Measurements from ENCODE around the gene ZNF343.

Gene ZNF343

DNA sequence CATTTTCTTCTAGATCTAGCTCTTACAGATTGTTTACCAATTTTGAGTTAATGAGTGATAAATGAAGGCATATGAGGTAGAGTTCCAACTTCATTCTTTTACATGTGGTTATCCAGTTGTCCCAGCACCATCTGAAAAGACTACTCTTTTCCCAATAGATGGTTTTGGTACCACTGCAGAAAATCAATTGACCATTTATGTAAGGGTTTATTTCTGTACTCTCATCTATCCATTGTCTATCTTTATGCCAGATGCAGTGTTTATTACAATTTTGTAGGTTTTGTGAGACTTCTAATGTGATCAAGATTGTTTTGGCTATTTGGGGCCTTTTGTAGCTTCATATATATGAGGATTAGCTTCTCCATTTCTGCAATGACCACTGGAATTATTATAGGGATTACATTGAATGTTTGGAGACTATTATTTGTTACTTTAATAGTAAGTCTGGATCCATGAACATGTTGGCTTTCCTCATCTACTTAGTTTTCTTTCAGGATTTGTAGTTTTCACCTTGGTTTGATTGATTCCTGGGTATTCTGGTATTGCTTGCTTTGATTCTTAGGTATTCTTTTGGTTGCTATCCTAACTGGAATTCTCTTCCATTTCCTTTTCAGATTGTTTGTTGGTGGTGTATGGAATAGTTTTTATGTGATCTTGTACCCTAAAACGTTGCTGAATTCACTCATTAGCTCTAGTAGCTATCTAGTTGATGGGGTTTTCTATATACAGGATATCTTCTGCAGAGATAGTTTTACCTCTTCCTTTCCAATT lies 48.5 kb downstream of the ZNF343 start:
- peaks cover 48% of the 10 kb centered on the region for H3K36me3 ChIP-seq (ENCODE audit: control insufficient read depth, insufficient read depth, low read length)
- no peaks in the 10 kb centered on the region for H3K9me3 ChIP-seq (ENCODE audit: control insufficient read depth, low read length)
- no peaks in the 10 kb centered on the region for H3K27me3 ChIP-seq (ENCODE audit: control insufficient read depth, insufficient read depth, low read length, poor library complexity, severe bottlenecking)
- no peak overlapping the region for H3K4me3 ChIP-seq (ENCODE audit: insufficient read depth, low read depth, low read length)
- no peak overlapping the region for H3K27ac ChIP-seq (ENCODE audit: insufficient read depth, low read depth, low read length, poor library complexity, severe bottlenecking)
- 100% methylated on average over 1 of the region's 1 CpG; no CpG with 5 or more reads in 1 of the 2 experiments for WGBS, 2 experiments
- H3K4me1 ChIP-seq (ENCODE audit: control insufficient read depth, insufficient read depth, low read length), result no peaks in the 10 kb centered on the region

- Histone ChIP-seq H3K36me3 (ENCODE audit: control insufficient read depth, insufficient read depth, low read length) (peaks cover 38% of the 10 kb centered on the region), H3K9me3 (ENCODE audit: control insufficient read depth, low read length) (no peaks in the 10 kb centered on the region), H3K27ac (ENCODE audit: insufficient read depth, low read depth, low read length, poor library complexity, severe bottlenecking) (no peak overlapping the region), H3K4me3 (ENCODE audit: insufficient read depth, low read depth, low read length) (no peak overlapping the region), H3K4me1 (ENCODE audit: control insufficient read depth, insufficient read depth, low read length) (no peaks in the 10 kb centered on the region), H3K27me3 (ENCODE audit: control insufficient read depth, insufficient read depth, low read length, poor library complexity, severe bottlenecking) (no peaks in the 10 kb centered on the region)
- WGBS, 2 experiments, result 92 to 99% methylated on average over 2 to 3 of the region's 3 CpGs
Observed at GRCh38 chr20:2458919-2459499, 49.7 kb downstream of the ZNF343 start.

- no peaks in the 10 kb centered on the region for H3K27me3 ChIP-seq (ENCODE audit: control insufficient read depth, insufficient read depth, low read length, poor library complexity, severe bottlenecking)
- WGBS, 2 experiments, result 85 to 92% methylated on average over 2 of the region's 2 CpGs
- no peak overlapping the region for H3K27ac ChIP-seq (ENCODE audit: insufficient read depth, low read depth, low read length, poor library complexity, severe bottlenecking)
- H3K4me3 ChIP-seq (ENCODE audit: insufficient read depth, low read depth, low read length), result no peak overlapping the region
- H3K4me1 ChIP-seq (ENCODE audit: control insufficient read depth, insufficient read depth, low read length), result no peaks in the 10 kb centered on the region
- peaks cover 8% of the 10 kb centered on the region for H3K36me3 ChIP-seq (ENCODE audit: control insufficient read depth, insufficient read depth, low read length)
- H3K9me3 ChIP-seq (ENCODE audit: control insufficient read depth, low read length), result no peaks in the 10 kb centered on the region
Observed at GRCh38 chr20:2455771-2456497, 52.8 kb downstream of the ZNF343 start.

GRCh38 chr20:2453792-2454191 lies 54.9 kb downstream of the ZNF343 start:
- 83 to 89% methylated on average over 3 of the region's 3 CpGs for WGBS, 2 experiments
- H3K36me3 ChIP-seq (ENCODE audit: control insufficient read depth, insufficient read depth, low read length), result no peaks in the 10 kb centered on the region
- H3K9me3 ChIP-seq (ENCODE audit: control insufficient read depth, low read length), result no peaks in the 10 kb centered on the region
- H3K27ac ChIP-seq (ENCODE audit: insufficient read depth, low read depth, low read length, poor library complexity, severe bottlenecking), result no peak overlapping the region
- H3K4me1 ChIP-seq (ENCODE audit: control insufficient read depth, insufficient read depth, low read length), result no peaks in the 10 kb centered on the region
- no peaks in the 10 kb centered on the region for H3K27me3 ChIP-seq (ENCODE audit: control insufficient read depth, insufficient read depth, low read length, poor library complexity, severe bottlenecking)
- H3K4me3 ChIP-seq (ENCODE audit: insufficient read depth, low read depth, low read length), result no peak overlapping the region

GRCh38 chr20:2451939-2452732 lies 56.6 kb downstream of the ZNF343 start:
- H3K27ac ChIP-seq (ENCODE audit: insufficient read depth, low read depth, low read length, poor library complexity, severe bottlenecking), result no peak overlapping the region
- no peaks in the 10 kb centered on the region for H3K4me1 ChIP-seq (ENCODE audit: control insufficient read depth, insufficient read depth, low read length)
- WGBS, 2 experiments, result 59 to 63% methylated on average over 8 of the region's 8 CpGs
- H3K9me3 ChIP-seq (ENCODE audit: control insufficient read depth, low read length), result no peaks in the 10 kb centered on the region
- H3K27me3 ChIP-seq (ENCODE audit: control insufficient read depth, insufficient read depth, low read length, poor library complexity, severe bottlenecking), result no peaks in the 10 kb centered on the region
- H3K36me3 ChIP-seq (ENCODE audit: control insufficient read depth, insufficient read depth, low read length), result no peaks in the 10 kb centered on the region
- no peak overlapping the region for H3K4me3 ChIP-seq (ENCODE audit: insufficient read depth, low read depth, low read length)

GRCh38 chr20:2451422-2451821 lies 57.3 kb downstream of the ZNF343 start:
- Histone ChIP-seq H3K27me3 (ENCODE audit: control insufficient read depth, insufficient read depth, low read length, poor library complexity, severe bottlenecking) (no peaks in the 10 kb centered on the region), H3K27ac (ENCODE audit: insufficient read depth, low read depth, low read length, poor library complexity, severe bottlenecking) (no peak overlapping the region), H3K36me3 (ENCODE audit: control insufficient read depth, insufficient read depth, low read length) (no peaks in the 10 kb centered on the region), H3K4me1 (ENCODE audit: control insufficient read depth, insufficient read depth, low read length) (no peaks in the 10 kb centered on the region), H3K9me3 (ENCODE audit: control insufficient read depth, low read length) (no peaks in the 10 kb centered on the region), H3K4me3 (ENCODE audit: insufficient read depth, low read depth, low read length) (no peak overlapping the region)
- 93 to 94% methylated on average over 5 of the region's 5 CpGs for WGBS, 2 experiments

DNA sequence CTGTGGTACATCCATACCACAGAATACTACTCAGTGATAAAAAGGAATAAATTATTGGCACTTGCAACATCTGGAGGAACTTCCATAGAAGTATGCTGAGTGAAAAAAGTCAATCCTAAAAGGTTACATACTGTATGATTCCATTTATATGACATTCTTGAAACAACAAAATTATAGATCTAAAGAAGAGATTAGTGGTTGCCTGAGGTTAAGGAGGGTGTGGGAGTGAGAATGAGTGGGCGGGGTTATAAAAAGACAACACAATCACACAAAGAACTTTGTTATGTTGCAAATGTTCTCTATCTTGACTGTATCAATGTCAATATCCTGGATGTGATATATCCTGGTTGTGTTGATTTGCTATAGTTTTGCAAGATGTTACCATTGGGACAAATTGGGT lies 59.3 kb downstream of the ZNF343 start:
- Histone ChIP-seq H3K4me1 (ENCODE audit: control insufficient read depth, insufficient read depth, low read length) (no peaks in the 10 kb centered on the region), H3K27ac (ENCODE audit: insufficient read depth, low read depth, low read length, poor library complexity, severe bottlenecking) (no peak overlapping the region), H3K9me3 (ENCODE audit: control insufficient read depth, low read length) (no peaks in the 10 kb centered on the region), H3K36me3 (ENCODE audit: control insufficient read depth, insufficient read depth, low read length) (no peaks in the 10 kb centered on the region), H3K27me3 (ENCODE audit: control insufficient read depth, insufficient read depth, low read length, poor library complexity, severe bottlenecking) (no peaks in the 10 kb centered on the region), H3K4me3 (ENCODE audit: insufficient read depth, low read depth, low read length) (no peak overlapping the region)
- WGBS, 2 experiments, result no CpG with 5 or more reads among the region's 1 CpG

- Histone ChIP-seq H3K4me3 (ENCODE audit: insufficient read depth, low read depth, low read length) (no peak overlapping the region), H3K9me3 (ENCODE audit: control insufficient read depth, low read length) (no peaks in the 10 kb centered on the region), H3K4me1 (ENCODE audit: control insufficient read depth, insufficient read depth, low read length) (no peaks in the 10 kb centered on the region), H3K27me3 (ENCODE audit: control insufficient read depth, insufficient read depth, low read length, poor library complexity, severe bottlenecking) (no peaks in the 10 kb centered on the region), H3K36me3 (ENCODE audit: control insufficient read depth, insufficient read depth, low read length) (no peaks in the 10 kb centered on the region), H3K27ac (ENCODE audit: insufficient read depth, low read depth, low read length, poor library complexity, severe bottlenecking) (no peak overlapping the region)
- WGBS, 2 experiments, result 70 to 75% methylated on average over 4 of the region's 4 CpGs
Observed at GRCh38 chr20:2446845-2447244, 61.9 kb downstream of the ZNF343 start.
